HepG2 (cell line): ENCODE measurements around the gene TENT5A. TPM values are rescaled to one million over a fixed set of nuclear protein-coding genes. Genes with fewer than 3 reads are reported as not detected.
A peak's percentile ranks its signal among the peaks of the same experiment; 100 is the strongest.

Source experiments
- ATAC-seq: fragments of 200-7000 bp; cut with Tn5 transposase; 3 replicates; pipeline ENCODE4 v1.9.1; 2020; ENCODE audit warnings: mild to moderate bottlenecking, moderate library complexity
- BruUV-seq: library from RNA; stranded (reverse); fragments of 400-500 nt; replicated peaks from 2 replicates; lab custom pipeline; 2021; lab: Mats Ljungman, UMichigan
- CTCF ChIA-PET: fragments of 300-600 bp; formaldehyde crosslinking; extraction: SDS; loops from one replicate; lab custom pipeline; 2021; ENCODE audit warnings: low total read pairs, inconsistent platforms, low intra/inter-chr PET ratio; lab: Yijun Ruan, JAX
- POLR2A ChIA-PET: fragments of 350-600 bp; sonication (Branson Sonifier 250); formaldehyde crosslinking; loops from one replicate; lab custom pipeline; 2020; ENCODE audit warnings: antibody characterized with exemption, inconsistent platforms; lab: Yijun Ruan, JAX
- DNase-seq: peaks from one replicate; pipeline ENCODE4 v3.0.0-alpha.2; 2015; ENCODE audit warnings: low spot score
- FAIRE-seq: peaks from 3 replicates; lab custom pipeline; 2011; peaks lifted over from hg19 to GRCh38; lab: Jason Lieb, UNC
- H2AFZ ChIP-seq: one replicate; pipeline ENCODE4 v1.6.1; 2011; ENCODE audit warnings: low read length, inconsistent platforms
- H3K27ac ChIP-seq: fragments of 300-600 bp; 3 replicates; pipeline ENCODE4 v1.8.0; 2011; ENCODE audit warnings: mixed run types, mild to moderate bottlenecking, mixed read lengths, low read length, inconsistent platforms; ENCODE audit not compliant: insufficient read depth; ENCODE audit errors: extremely low read length
- H3K27me3 ChIP-seq, 2 experiments: fragments of 200-600 bp in 1 of 2; 2 replicates in 1 of 2; 3 replicates in 1 of 2; pipeline versions ENCODE4 v1.6.0 to v1.8.0; 2011; ENCODE audit warnings: low read length in 2 of 2, mild to moderate bottlenecking in 2 of 2, moderate library complexity in 2 of 2, inconsistent platforms in 1 of 2; ENCODE audit not compliant: insufficient read depth in 2 of 2, control insufficient read depth in 1 of 2
- H3K36me3 ChIP-seq, 2 experiments: fragments of 200-600 bp in 1 of 2; replicated peaks in 1 of 2; 2 replicates in 1 of 2; 3 replicates in 1 of 2; pipeline versions ENCODE4 v1.5.1 to v1.8.0; 2011; ENCODE audit warnings: low read length in 2 of 2, inconsistent platforms in 1 of 2; ENCODE audit not compliant: insufficient read depth in 2 of 2, control insufficient read depth in 1 of 2
- H3K4me1 ChIP-seq: 2 replicates; pipeline ENCODE4 v1.5.1; 2012; ENCODE audit warnings: low read length, inconsistent platforms; ENCODE audit not compliant: insufficient read depth
- H3K4me2 ChIP-seq: 2 replicates; pipeline ENCODE4 v1.6.0; 2011; ENCODE audit warnings: low read depth, low read length, inconsistent platforms
- H3K4me3 ChIP-seq, 3 experiments: fragments of 200-600 bp in 1 of 3; sonication (generic), shearing (Covaris generic) in 1 of 3; replicated peaks in 1 of 3; 2 replicates each; pipeline ENCODE4 v1.5.1; 2011 to 2016; ENCODE audit warnings: low read length in 3 of 3, inconsistent platforms in 2 of 3, low read depth in 2 of 3, mild to moderate bottlenecking in 2 of 3, control low read depth in 1 of 3, mixed read lengths in 1 of 3; ENCODE audit not compliant: insufficient read depth in 1 of 3
- H3K79me2 ChIP-seq: one replicate; pipeline ENCODE4 v1.6.1; 2011; ENCODE audit warnings: low read length, inconsistent platforms; ENCODE audit not compliant: insufficient read depth
- H3K9ac ChIP-seq: 2 replicates; pipeline ENCODE4 v1.6.0; 2011; ENCODE audit warnings: mild to moderate bottlenecking, low read depth, low read length, inconsistent platforms; ENCODE audit not compliant: insufficient read depth
- H3K9me3 ChIP-seq: 2 replicates; pipeline ENCODE4 v1.5.1; 2012; ENCODE audit warnings: mild to moderate bottlenecking, low read length
- H4K20me1 ChIP-seq: 2 replicates; pipeline ENCODE4 v1.6.0; 2011; ENCODE audit warnings: inconsistent platforms, mild to moderate bottlenecking, low read length, moderate library complexity; ENCODE audit not compliant: insufficient read depth
- ADNP ChIP-seq: sonication (generic); formaldehyde crosslinking; IDR thresholded peaks from 2 replicates; pipeline ENCODE4 v1.4.0; 2020; ENCODE audit warnings: missing genetic modification reagents
- ARHGAP35 ChIP-seq: sonication (generic); formaldehyde crosslinking; IDR thresholded peaks from 2 replicates; pipeline ENCODE4 v1.9.0; 2022; ENCODE audit warnings: mild to moderate bottlenecking, inconsistent platforms, moderate library complexity, missing genetic modification reagents, borderline replicate concordance
- CHD2 ChIP-seq: IDR thresholded peaks from 2 replicates; pipeline ENCODE4 v1.6.1; 2011; ENCODE audit warnings: low read depth, low read length, improper control_type of control experiment
- CHD4 ChIP-seq: fragments of 200-600 bp; sonication (generic); IDR thresholded peaks from 2 replicates; pipeline ENCODE4 v1.7.0; 2017; ENCODE audit warnings: mild to moderate bottlenecking, low read length, borderline replicate concordance
- FOXP1 ChIP-seq, 2 experiments: fragments of 450-650 bp in 1 of 2; IDR thresholded peaks; 2 replicates each; pipeline ENCODE4 v1.6.1; 2017 to 2018; ENCODE audit warnings: antibody characterized with exemption in 1 of 2
- MBD4 ChIP-seq: IDR thresholded peaks from 2 replicates; pipeline ENCODE4 v1.6.1; 2012; ENCODE audit warnings: low read length, inconsistent platforms, borderline replicate concordance
- MYNN ChIP-seq: sonication (generic); formaldehyde crosslinking; IDR thresholded peaks from 2 replicates; pipeline ENCODE4 v1.4.0; 2020; ENCODE audit warnings: mild to moderate bottlenecking, low read depth, missing genetic modification reagents
- PHF8 ChIP-seq: sonication (generic); formaldehyde crosslinking; IDR thresholded peaks from 2 replicates; pipeline ENCODE4 v1.5.0; 2020; ENCODE audit warnings: missing genetic modification reagents
- POLR2A ChIP-seq, 2 experiments: IDR thresholded peaks; 2 replicates each; pipeline ENCODE4 v1.6.1; 2011; ENCODE audit warnings: low read depth in 2 of 2, low read length in 2 of 2, mild to moderate bottlenecking in 1 of 2, moderate library complexity in 1 of 2; ENCODE audit not compliant: insufficient read depth in 1 of 2
- PRPF4 ChIP-seq: fragments of 200-400 bp; formaldehyde crosslinking; IDR thresholded peaks from 2 replicates; pipeline ENCODE4 v1.6.1; 2016; ENCODE audit warnings: low read length, low read depth; ENCODE audit not compliant: poor library complexity, severe bottlenecking
- RARA ChIP-seq: IDR thresholded peaks from 2 replicates; pipeline ENCODE4 v1.6.1; 2016; ENCODE audit warnings: missing genetic modification reagents, missing compliant biosample characterization
- RARG ChIP-seq: sonication (generic); formaldehyde crosslinking; IDR thresholded peaks from 2 replicates; pipeline ENCODE4 v1.4.0; 2020; ENCODE audit warnings: low read depth, mild to moderate bottlenecking, missing genetic modification reagents
- RFX1 ChIP-seq: fragments of 450-650 bp; IDR thresholded peaks from 2 replicates; pipeline ENCODE4 v1.6.1; 2017
- RNF2 ChIP-seq: fragments of 450-650 bp; conservative IDR thresholded peaks from 2 replicates; pipeline ENCODE4 v1.6.1; 2016; ENCODE audit warnings: low read depth
- RORA ChIP-seq: sonication (generic); formaldehyde crosslinking; IDR thresholded peaks from 2 replicates; pipeline ENCODE4 v1.5.0; 2020; ENCODE audit warnings: mild to moderate bottlenecking, missing genetic modification reagents, moderate library complexity
- STAG1 ChIP-seq: sonication (generic); formaldehyde crosslinking; IDR thresholded peaks from 2 replicates; pipeline ENCODE4 v1.4.0; 2020; ENCODE audit warnings: missing genetic modification reagents
- TAF1 ChIP-seq: sonication (generic); formaldehyde crosslinking; IDR thresholded peaks from 2 replicates; pipeline ENCODE4 v1.4.0; 2020; ENCODE audit warnings: missing genetic modification reagents
- TEAD3 ChIP-seq: optimal IDR thresholded peaks from 2 replicates; pipeline ENCODE3; 2016; ENCODE audit warnings: borderline replicate concordance
- THAP11 ChIP-seq: IDR thresholded peaks from 2 replicates; pipeline ENCODE4 v1.6.1; 2016; ENCODE audit warnings: missing biosample characterization, missing genetic modification reagents
- ZFY ChIP-seq: sonication (generic); formaldehyde crosslinking; IDR thresholded peaks from 2 replicates; pipeline ENCODE4 v1.4.0; 2020; ENCODE audit warnings: missing genetic modification reagents
- ZNF143 ChIP-seq: sonication (generic); formaldehyde crosslinking; IDR thresholded peaks from 2 replicates; pipeline ENCODE4 v1.4.0; 2020; ENCODE audit warnings: missing genetic modification reagents
- ZNF556 ChIP-seq: sonication (generic); formaldehyde crosslinking; IDR thresholded peaks from 2 replicates; pipeline ENCODE4 v1.4.0; 2020; ENCODE audit warnings: mild to moderate bottlenecking, missing genetic modification reagents, borderline replicate concordance
- ZNF570 ChIP-seq: sonication (generic); formaldehyde crosslinking; IDR thresholded peaks from 2 replicates; pipeline ENCODE4 v1.4.0; 2020; ENCODE audit warnings: mild to moderate bottlenecking, missing genetic modification reagents, borderline replicate concordance
- ZNF614 ChIP-seq: IDR thresholded peaks from 2 replicates; pipeline ENCODE4 v1.6.1; 2018; ENCODE audit warnings: missing biosample characterization, missing genetic modification reagents, inconsistent platforms, borderline replicate concordance
- ZNF776 ChIP-seq: sonication (generic); formaldehyde crosslinking; IDR thresholded peaks from 2 replicates; pipeline ENCODE4 v1.4.0; 2020; ENCODE audit warnings: mild to moderate bottlenecking, missing genetic modification reagents
- ZNF782 ChIP-seq: sonication (generic); formaldehyde crosslinking; IDR thresholded peaks from 2 replicates; pipeline ENCODE4 v1.4.0; 2020; ENCODE audit warnings: missing genetic modification reagents, mild to moderate bottlenecking, borderline replicate concordance
- in situ Hi-C: cut with HindIII; loops from 2 replicates; pipeline ENCODE4 v1.10.0; 2017; ENCODE audit warnings: low pct_unique_long_range_greater_than_20kb; ENCODE audit not compliant: extremely low pct_ligation_motif_present
- intact Hi-C: fragments of 100-400 bp; cut with micrococcal nuclease; formaldehyde crosslinking; loops from one replicate; pipeline ENCODE4 v1.10.0; 2022; ENCODE audit not compliant: unreplicated experiment
- polyA plus RNA-seq, 8 experiments: library from polyadenylated mRNA; depleted of rRNA in 3 of 8; stranded (reverse) in 7 of 8; unstranded in 1 of 8; fragments of >200 nt; fragmentation: Illumina TruSeq in 4 of 8; extraction: Trizol in 4 of 8; gene quantifications; 2 replicates each; pipeline versions ENCODE4 v1.2.1 to v1.2.3, GENCODE V29; 2011 to 2016; ENCODE audit warnings: low read depth in 4 of 8, missing spikeins in 1 of 8, mixed read lengths in 1 of 8; ENCODE audit not compliant: insufficient read depth in 1 of 8
- total RNA-seq, 5 experiments: library from RNA; depleted of rRNA; stranded (reverse); fragments of >200 nt; fragmentation: Illumina TruSeq; extraction: Trizol; gene quantifications; 2 replicates each; pipeline ENCODE4 v1.2.3, GENCODE V29; 2016; ENCODE audit warnings: low read depth in 1 of 5
- TF ChIP-seq, protein P1 (sequence below): sonication (generic); formaldehyde crosslinking; IDR thresholded peaks from 2 replicates; pipeline ENCODE4 v1.4.0; 2020; ENCODE audit warnings: missing genetic modification reagents
- TF ChIP-seq, protein P2 (sequence below), 2 experiments: fragments of 450-650 bp in 1 of 2; sonication (generic) in 1 of 2; formaldehyde crosslinking; IDR thresholded peaks; 2 replicates each; pipeline versions ENCODE4 v1.5.0 to v1.8.0; 2020 to 2022; ENCODE audit warnings: mild to moderate bottlenecking in 1 of 2, missing genetic modification reagents in 1 of 2

The TENT5A gene
- total and polyA plus RNA-seq, 2 of the 13 experiments (the other 11 are each of a cell fraction or from before 2014, with no cell fraction given), result 8.0 to 13.8 TPM

GRCh38 chr6:81788748-81789147 is 36.3 kb upstream of the TENT5A start:
- H3K9ac ChIP-seq, result no peak overlapping the region
- H3K79me2 ChIP-seq, result no peaks in the 10 kb centered on the region
- H3K9me3 ChIP-seq, result no peaks in the 10 kb centered on the region
- peaks cover 41% of the 10 kb centered on the region for H3K4me1 ChIP-seq
- H3K27ac ChIP-seq, result no peak overlapping the region
- peak overlapping the region; percentile 33; the same call in 1 of the 2 replicates for H3K4me2 ChIP-seq
- FAIRE-seq, result no peak
- H2AFZ ChIP-seq, result no peak overlapping the region
- no TSS peak for BruUV-seq
- intact Hi-C loops (no loop called here), in situ Hi-C loops (no loop called here)
- no peaks in the 10 kb centered on the region for H3K36me3 ChIP-seq
- ATAC-seq, result peak; percentile 68
- no peaks in the 10 kb centered on the region; a peak in 1 of 5 replicates for H3K27me3 ChIP-seq
- H4K20me1 ChIP-seq, result no peaks in the 10 kb centered on the region
- DNase-seq, result peak; percentile 36
- POLR2A ChIA-PET, result interaction anchor here (1.6 kb wide), 2 partner anchors 18 to 36 kb away, joined by 5 to 17 read pairs; partner anchors contain the start of gene TENT5A
- no peak overlapping the region for H3K4me3 ChIP-seq
- CTCF ChIA-PET, result no interaction called here
- TF ChIP-seq PRPF4, result no peak
- TF ChIP-seq, protein P1, sequence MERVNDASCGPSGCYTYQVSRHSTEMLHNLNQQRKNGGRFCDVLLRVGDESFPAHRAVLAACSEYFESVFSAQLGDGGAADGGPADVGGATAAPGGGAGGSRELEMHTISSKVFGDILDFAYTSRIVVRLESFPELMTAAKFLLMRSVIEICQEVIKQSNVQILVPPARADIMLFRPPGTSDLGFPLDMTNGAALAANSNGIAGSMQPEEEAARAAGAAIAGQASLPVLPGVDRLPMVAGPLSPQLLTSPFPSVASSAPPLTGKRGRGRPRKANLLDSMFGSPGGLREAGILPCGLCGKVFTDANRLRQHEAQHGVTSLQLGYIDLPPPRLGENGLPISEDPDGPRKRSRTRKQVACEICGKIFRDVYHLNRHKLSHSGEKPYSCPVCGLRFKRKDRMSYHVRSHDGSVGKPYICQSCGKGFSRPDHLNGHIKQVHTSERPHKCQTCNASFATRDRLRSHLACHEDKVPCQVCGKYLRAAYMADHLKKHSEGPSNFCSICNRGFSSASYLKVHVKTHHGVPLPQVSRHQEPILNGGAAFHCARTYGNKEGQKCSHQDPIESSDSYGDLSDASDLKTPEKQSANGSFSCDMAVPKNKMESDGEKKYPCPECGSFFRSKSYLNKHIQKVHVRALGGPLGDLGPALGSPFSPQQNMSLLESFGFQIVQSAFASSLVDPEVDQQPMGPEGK (CRISPR knock-in tag), result no peak
- no peak; the same call in 1 of the 2 replicates for TF ChIP-seq MBD4
- no peak for TF ChIP-seq ZNF614 (CRISPR knock-in tag)
- TF ChIP-seq THAP11 (CRISPR knock-in tag), result no peak
- TF ChIP-seq ZNF570, result no peak
- TF ChIP-seq POLR2A (IDR thresholded peaks at IDR 0.05; ENCODE audit: insufficient read depth in 1 of 2, low read depth in 2 of 2, low read length in 2 of 2), result no peak
- TF ChIP-seq STAG1 (CRISPR knock-in tag), result no peak
- no peak for TF ChIP-seq ARHGAP35 (CRISPR knock-in tag)
- TF ChIP-seq ZFY (CRISPR knock-in tag), result no peak
- no peak for TF ChIP-seq CHD4
- no peak for TF ChIP-seq ZNF556 (CRISPR knock-in tag)
- no peak for TF ChIP-seq ADNP (CRISPR knock-in tag)
- no peak for TF ChIP-seq RARG
- TF ChIP-seq ZNF776 (CRISPR knock-in tag), result no peak
- no peak for TF ChIP-seq RARA
- no peak for TF ChIP-seq RFX1
- TF ChIP-seq RORA (CRISPR knock-in tag), result no peak
- no peak for TF ChIP-seq PHF8 (CRISPR knock-in tag)
- TF ChIP-seq FOXP1 (IDR thresholded peaks at IDR 0.05), result no peak
- TF ChIP-seq FOXP1 (CRISPR knock-in tag; IDR thresholded peaks at IDR 0.05), result peak; percentile 38; the same call in 1 of the 2 replicates
- TF ChIP-seq TAF1 (CRISPR knock-in tag), result no peak
- no peak for TF ChIP-seq TEAD3 (CRISPR knock-in tag)
- TF ChIP-seq ZNF782, result no peak
- TF ChIP-seq MYNN (CRISPR knock-in tag), result no peak
- TF ChIP-seq ZNF143, result no peak
- no peak for TF ChIP-seq RNF2
- TF ChIP-seq CHD2, result no peak
- TF ChIP-seq, protein P2, sequence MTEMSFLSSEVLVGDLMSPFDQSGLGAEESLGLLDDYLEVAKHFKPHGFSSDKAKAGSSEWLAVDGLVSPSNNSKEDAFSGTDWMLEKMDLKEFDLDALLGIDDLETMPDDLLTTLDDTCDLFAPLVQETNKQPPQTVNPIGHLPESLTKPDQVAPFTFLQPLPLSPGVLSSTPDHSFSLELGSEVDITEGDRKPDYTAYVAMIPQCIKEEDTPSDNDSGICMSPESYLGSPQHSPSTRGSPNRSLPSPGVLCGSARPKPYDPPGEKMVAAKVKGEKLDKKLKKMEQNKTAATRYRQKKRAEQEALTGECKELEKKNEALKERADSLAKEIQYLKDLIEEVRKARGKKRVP (CRISPR knock-in tag; IDR thresholded peaks at IDR 0.05), result 0 out of 4 replicates have a peak, but pooled peaks of 1 of the 2 experiments have one; percentile 25
